H9 (cell line): ENCODE measurements around the gene RANBP17. TPM values are rescaled to one million over a fixed set of nuclear protein-coding genes. Genes with fewer than 3 reads are reported as not detected.

Experiments used
- DNase-seq: peaks from one replicate; pipeline ENCODE4 v3.0.0-alpha.2; 2017
- H2AFZ ChIP-seq: one replicate; pipeline ENCODE4 v1.6.1; 2013; ENCODE audit warnings: mild to moderate bottlenecking, low read length, control low read depth, moderate library complexity
- H2AK5ac ChIP-seq: 2 replicates; pipeline ENCODE4 v1.6.1; 2013; ENCODE audit warnings: low read length, control low read depth, mixed read lengths; ENCODE audit not compliant: insufficient read length
- H2BK120ac ChIP-seq: one replicate; pipeline ENCODE4 v1.6.1; 2013; ENCODE audit warnings: low read depth, mild to moderate bottlenecking, low read length, control low read depth, inconsistent platforms; ENCODE audit not compliant: poor library complexity, severe bottlenecking
- H2BK12ac ChIP-seq: 2 replicates; pipeline ENCODE4 v1.6.1; 2013; ENCODE audit warnings: low read length, control low read depth, mixed read lengths, low read depth; ENCODE audit not compliant: insufficient read length
- H2BK15ac ChIP-seq: 2 replicates; pipeline ENCODE4 v1.6.1; 2013; ENCODE audit warnings: low read depth, low read length, control low read depth
- H2BK20ac ChIP-seq: one replicate; pipeline ENCODE4 v1.6.1; 2013; ENCODE audit warnings: low read depth, mild to moderate bottlenecking, low read length, control low read depth, inconsistent platforms; ENCODE audit not compliant: poor library complexity, severe bottlenecking
- H2BK5ac ChIP-seq: 2 replicates; pipeline ENCODE4 v1.6.1; 2013; ENCODE audit warnings: low read length, control low read depth, mixed read lengths; ENCODE audit not compliant: insufficient read length
- H3K14ac ChIP-seq: 2 replicates; pipeline ENCODE4 v1.6.1; 2013; ENCODE audit warnings: low read length, control low read depth; ENCODE audit not compliant: insufficient read depth
- H3K18ac ChIP-seq: 2 replicates; pipeline ENCODE4 v1.6.1; 2013; ENCODE audit warnings: low read depth, mild to moderate bottlenecking, mixed read lengths, low read length, control low read depth; ENCODE audit not compliant: insufficient read length
- H3K23ac ChIP-seq: 2 replicates; pipeline ENCODE4 v1.6.1; 2013; ENCODE audit warnings: low read length, control low read depth, mixed read lengths, low read depth; ENCODE audit not compliant: insufficient read length
- H3K23me2 ChIP-seq: 2 replicates; pipeline ENCODE4 v1.6.1; 2013; ENCODE audit warnings: low read depth, mild to moderate bottlenecking, mixed read lengths, low read length, control low read depth; ENCODE audit not compliant: insufficient read length, poor library complexity, severe bottlenecking
- H3K27ac ChIP-seq: 2 replicates; pipeline ENCODE4 v1.5.1; 2013; ENCODE audit warnings: low read length, control low read depth, mixed read lengths, low read depth; ENCODE audit not compliant: insufficient read length
- H3K27me3 ChIP-seq: 2 replicates; pipeline ENCODE4 v1.6.1; 2013; ENCODE audit warnings: low read length, control low read depth, inconsistent platforms; ENCODE audit not compliant: insufficient read depth
- H3K4ac ChIP-seq: 2 replicates; pipeline ENCODE4 v1.6.1; 2013; ENCODE audit warnings: low read depth, mild to moderate bottlenecking, control low read depth, inconsistent platforms, low read length, moderate library complexity
- H3K4me1 ChIP-seq: 2 replicates; pipeline ENCODE4 v1.6.1; 2013; ENCODE audit warnings: low read length, control low read depth, inconsistent platforms; ENCODE audit not compliant: insufficient read depth
- H3K4me2 ChIP-seq: 2 replicates; pipeline ENCODE4 v1.6.1; 2013; ENCODE audit warnings: low read length, control low read depth, mixed read lengths; ENCODE audit not compliant: insufficient read length, insufficient read depth
- H3K56ac ChIP-seq: 2 replicates; pipeline ENCODE4 v1.6.1; 2013; ENCODE audit warnings: low read depth, mild to moderate bottlenecking, mixed read lengths, low read length, control low read depth; ENCODE audit not compliant: insufficient read length
- H3K79me1 ChIP-seq: 2 replicates; pipeline ENCODE4 v1.6.1; 2013; ENCODE audit warnings: low read depth, mild to moderate bottlenecking, moderate library complexity, low read length, control low read depth, inconsistent platforms; ENCODE audit not compliant: insufficient read depth, poor library complexity, severe bottlenecking
- H3K79me2 ChIP-seq: 2 replicates; pipeline ENCODE4 v1.6.1; 2013; ENCODE audit warnings: low read length, control low read depth, inconsistent platforms; ENCODE audit not compliant: insufficient read depth
- H3K9ac ChIP-seq: 2 replicates; pipeline ENCODE4 v1.6.1; 2013; ENCODE audit warnings: low read length, control low read depth, mixed read lengths; ENCODE audit not compliant: insufficient read length; ENCODE audit errors: extremely low read depth
- H3K9me3 ChIP-seq: one replicate; pipeline ENCODE4 v1.6.1; 2013; ENCODE audit warnings: low read depth, low read length, inconsistent platforms; ENCODE audit not compliant: control insufficient read depth
- H3T11ph ChIP-seq: one replicate; pipeline ENCODE4 v1.6.1; 2013; ENCODE audit warnings: mild to moderate bottlenecking, low read length, control low read depth, inconsistent platforms
- H4K20me1 ChIP-seq: one replicate; pipeline ENCODE4 v1.6.1; 2013; ENCODE audit not compliant: control insufficient read depth, insufficient read length, insufficient read depth
- H4K5ac ChIP-seq: 2 replicates; pipeline ENCODE4 v1.6.1; 2013; ENCODE audit warnings: low read depth, mild to moderate bottlenecking, mixed read lengths, low read length, control low read depth; ENCODE audit not compliant: insufficient read length
- H4K8ac ChIP-seq: replicated peaks from 2 replicates; pipeline ENCODE4 v1.6.1; 2013; ENCODE audit warnings: low read length, control low read depth, mixed read lengths, low read depth; ENCODE audit not compliant: insufficient read length
- H4K91ac ChIP-seq: 2 replicates; pipeline ENCODE4 v1.6.1; 2013; ENCODE audit warnings: low read depth, mild to moderate bottlenecking, moderate library complexity, mixed read lengths, low read length, control low read depth; ENCODE audit not compliant: insufficient read length
- H3K27ac Mint-ChIP-seq, 3 experiments: 2 replicates in 2 of 3; 3 replicates in 1 of 3; pipeline ENCODE4 v1.8.0; 2020 to 2021; ENCODE audit warnings: mixed read lengths in 3 of 3, mild to moderate bottlenecking in 1 of 3, moderate library complexity in 1 of 3
- H3K27me3 Mint-ChIP-seq: 2 replicates; pipeline ENCODE4 v1.8.0; 2021; ENCODE audit warnings: low read depth, mild to moderate bottlenecking, moderate library complexity, mixed read lengths
- H3K36me3 Mint-ChIP-seq, 3 experiments: 2 replicates in 2 of 3; 3 replicates in 1 of 3; pipeline ENCODE4 v1.8.0; 2020 to 2021; ENCODE audit warnings: low read depth in 3 of 3, mixed read lengths in 3 of 3; ENCODE audit not compliant: insufficient read depth in 1 of 3
- H3K4me1 Mint-ChIP-seq, 2 experiments: 2 replicates each; pipeline ENCODE4 v1.8.0; 2020; ENCODE audit warnings: mixed read lengths in 2 of 2
- H3K4me3 Mint-ChIP-seq, 2 experiments: 2 replicates in 1 of 2; 3 replicates in 1 of 2; pipeline ENCODE4 v1.8.0; 2020 to 2021; ENCODE audit warnings: mild to moderate bottlenecking in 2 of 2, mixed read lengths in 2 of 2, moderate library complexity in 1 of 2
- H3K9me3 Mint-ChIP-seq, 2 experiments: 2 replicates in 1 of 2; 3 replicates in 1 of 2; pipeline ENCODE4 v1.8.0; 2020; ENCODE audit warnings: mild to moderate bottlenecking in 2 of 2, mixed read lengths in 2 of 2, moderate library complexity in 1 of 2
- CTCF ChIP-seq: fragments of 200-600 bp; sonication (generic); conservative IDR thresholded peaks from 3 replicates; pipeline ENCODE4 v1.8.0; 2021; ENCODE audit warnings: antibody characterized with exemption, mild to moderate bottlenecking
- WGBS: extraction: QIAGEN DNeasy Blood & Tissue Kit; methylation state at CpG from one replicate; pipeline ENCODE4 v1.1.7; 2013; ENCODE audit warnings: missing lambda C conversion rate, low lambda C conversion rate, mixed read lengths; ENCODE audit not compliant: insufficient read length; ENCODE audit errors: extremely low coverage; 5-methylcytosine and 5-hydroxymethylcytosine counted together
- total RNA-seq: library from RNA; stranded (reverse); gene quantifications from 2 replicates; pipeline ENCODE4 v1.2.1, GENCODE V29; 2021

RANBP17 gene
- total RNA-seq, 1 experiment from 2014 or later = 16.5 TPM

DNA sequence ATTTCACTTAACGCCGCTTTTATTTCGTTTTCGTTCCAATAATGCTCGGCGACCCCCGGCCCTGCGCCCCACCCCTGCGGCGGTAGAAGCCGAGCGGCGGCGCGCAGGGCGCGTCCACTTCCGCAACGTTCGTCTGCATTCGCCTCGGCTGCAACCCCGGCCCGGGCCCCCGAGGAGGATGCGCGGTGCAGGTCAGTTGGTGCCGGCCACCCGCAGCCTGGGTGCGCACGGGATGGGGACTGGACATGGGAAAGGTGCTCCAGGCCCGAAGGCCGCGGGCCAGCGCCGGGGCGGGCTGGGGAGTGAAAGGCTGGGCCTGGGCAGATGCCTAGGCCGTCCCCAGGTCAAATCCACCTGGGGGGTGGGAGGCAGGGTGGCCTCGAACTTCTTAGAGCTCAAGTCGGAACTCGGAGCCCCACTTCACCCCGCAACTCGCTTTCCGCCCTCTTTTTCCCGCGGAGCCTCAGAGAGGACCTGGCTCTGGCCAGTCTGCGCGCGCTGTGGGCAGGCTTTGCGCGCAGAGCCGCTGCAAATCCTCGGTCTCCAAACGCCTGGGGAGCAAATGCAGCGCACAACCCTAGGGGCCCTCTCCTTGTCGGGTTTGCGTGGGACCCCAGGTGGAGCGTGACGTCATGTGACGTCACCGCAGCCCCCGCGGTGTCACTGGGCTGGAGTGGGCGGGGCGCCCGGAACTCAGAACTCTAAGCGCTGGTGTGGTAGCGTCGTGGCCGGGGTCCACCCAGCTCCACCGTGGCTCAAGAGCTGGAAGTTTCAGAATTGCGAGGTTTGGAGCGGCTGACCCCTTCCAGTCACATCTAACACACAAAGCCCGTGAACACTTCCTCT is 450.5 kb downstream of the RANBP17 start:
- Histone ChIP-seq H3K79me2 (no peaks in the 10 kb centered on the region), H3K23ac (no peak overlapping the region), H3K79me1 (no peaks in the 10 kb centered on the region), H3K27ac (no peak overlapping the region), H2AK5ac (no peak overlapping the region), H3K18ac (no peak overlapping the region), H2BK120ac (no peak overlapping the region), H3K4ac (no peak overlapping the region), H4K5ac (no peak overlapping the region), H4K20me1 (no peaks in the 10 kb centered on the region), H3K4me2 (peak overlapping the region; percentile 53), H3K4me1 (no peaks in the 10 kb centered on the region), H3K14ac (no peak overlapping the region), H3T11ph (no peak overlapping the region), H4K91ac (no peak overlapping the region), H3K9ac (no peak overlapping the region), H3K9me3 (no peaks in the 10 kb centered on the region), H4K8ac (no peak overlapping the region), H3K27me3 (peaks cover 95% of the 10 kb centered on the region), H2BK20ac (no peak overlapping the region), H2AFZ (no peak overlapping the region), H2BK5ac (no peak overlapping the region), H3K56ac (no peak overlapping the region), H2BK15ac (no peak overlapping the region; the same call in 1 of the 2 replicates), H3K23me2 (peaks cover 10% of the 10 kb centered on the region), H2BK12ac (no peak overlapping the region)
- WGBS = no CpG with 5 or more reads among the region's 74 CpGs
- peaks cover 13 to 54% of the 10 kb centered on the region in 2 experiments for H3K4me1 Mint-ChIP-seq
- H3K36me3 Mint-ChIP-seq = peaks cover 0 to 1% (median 0%) of the 10 kb centered on the region in 3 experiments; a peak in 1 of 7 replicates
- peaks cover 5 to 13% of the 10 kb centered on the region in 2 experiments; a peak in 4 of 5 replicates for H3K9me3 Mint-ChIP-seq
- DNase-seq = peak; percentile 45
- no peak for TF ChIP-seq CTCF
- no peak overlapping the region for H3K27ac Mint-ChIP-seq
- peak overlapping the region; percentile 7 to 62; a peak in 3 of 5 replicates for H3K4me3 Mint-ChIP-seq
- peaks cover 98% of the 10 kb centered on the region for H3K27me3 Mint-ChIP-seq
